Esophagus muscularis mucosa (tissue), 4 donors: ENCODE data around the gene SIPA1L3.

Experiments
- CTCF ChIP-seq, 3 experiments: fragments of 200-600 bp in 2 of 3; fragments of 450-650 bp in 1 of 3; sonication (generic) in 2 of 3; IDR thresholded peaks; one replicate each; pipeline ENCODE4 v1.5.1; 2017 to 2019; ENCODE audit warnings: antibody characterized with exemption in 3 of 3, mild to moderate bottlenecking in 2 of 3, moderate library complexity in 1 of 3
- EP300 ChIP-seq: sonication (generic); formaldehyde crosslinking; IDR thresholded peaks from one replicate; pipeline ENCODE4 v1.6.1; 2017; ENCODE audit warnings: antibody characterized with exemption
- POLR2A ChIP-seq: fragments of 450-650 bp; IDR thresholded peaks from one replicate; pipeline ENCODE4 v1.6.1; 2017; ENCODE audit warnings: antibody characterized with exemption, moderate library complexity, mild to moderate bottlenecking, low read depth
- POLR2AphosphoS5 ChIP-seq, 2 donors: sonication (generic); formaldehyde crosslinking; IDR thresholded peaks; one replicate each; pipeline ENCODE4 v1.6.1; 2017; ENCODE audit warnings: antibody characterized with exemption in 2 of 2

GRCh38 chr19:38191747-38192146 is 284.7 kb downstream of the SIPA1L3 start:
- TF ChIP-seq CTCF (IDR thresholded peaks at IDR 0.05): no peak
- no peak for TF ChIP-seq POLR2AphosphoS5 (IDR thresholded peaks at IDR 0.05)
- no peak for TF ChIP-seq POLR2A
- TF ChIP-seq EP300: no peak
